WI38 (cell line): ENCODE data around the gene NF1.

Experiments
- H3K4me3 ChIP-seq: 2 replicates; pipeline ENCODE4 v1.5.1; 2011; ENCODE audit warnings: low read depth, mild to moderate bottlenecking, control low read depth, low read length
- TF ChIP-seq, protein P1 (sequence below): IDR thresholded peaks from 2 replicates; pipeline ENCODE4 v1.5.1; 2012; ENCODE audit warnings: low read depth, mild to moderate bottlenecking, control low read depth, low read length

The NF1 gene

DNA sequence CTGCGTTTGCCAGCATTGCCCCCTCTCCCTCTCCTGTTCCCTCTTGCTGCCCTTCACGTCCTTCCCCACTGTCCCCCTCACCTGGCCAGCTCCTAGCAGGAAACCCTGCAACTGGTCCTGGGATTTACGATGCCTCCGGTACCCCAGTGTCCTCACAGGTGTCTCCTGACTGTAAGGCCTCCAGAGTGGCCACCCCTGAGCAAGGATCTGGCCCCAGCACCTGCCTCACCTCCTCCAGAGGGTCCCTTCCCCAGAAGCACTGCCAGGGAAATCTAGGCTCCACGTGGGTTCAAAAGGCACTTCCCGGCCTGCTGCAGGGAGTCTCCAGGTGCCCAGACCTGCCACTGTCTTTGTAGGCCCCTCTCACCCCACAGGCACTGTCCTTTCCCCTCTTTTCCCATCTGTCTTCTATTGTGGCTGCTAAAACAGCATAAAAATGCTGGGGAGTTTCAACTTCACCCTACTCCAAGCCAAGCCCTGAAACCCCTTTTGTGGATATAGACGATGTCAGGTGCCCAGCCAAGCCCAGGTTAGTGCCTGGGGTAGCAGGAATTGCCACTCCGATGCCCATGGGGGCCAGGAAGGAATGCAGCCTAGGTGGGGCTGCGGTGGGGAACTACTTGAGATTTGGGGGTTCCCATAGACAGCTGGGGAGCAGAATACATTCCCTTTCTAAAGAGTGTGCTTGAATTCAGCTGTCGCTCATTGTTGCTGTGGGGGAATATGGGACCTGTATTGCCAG is 322.4 kb downstream of the NF1 start:
- TF ChIP-seq, protein P1, sequence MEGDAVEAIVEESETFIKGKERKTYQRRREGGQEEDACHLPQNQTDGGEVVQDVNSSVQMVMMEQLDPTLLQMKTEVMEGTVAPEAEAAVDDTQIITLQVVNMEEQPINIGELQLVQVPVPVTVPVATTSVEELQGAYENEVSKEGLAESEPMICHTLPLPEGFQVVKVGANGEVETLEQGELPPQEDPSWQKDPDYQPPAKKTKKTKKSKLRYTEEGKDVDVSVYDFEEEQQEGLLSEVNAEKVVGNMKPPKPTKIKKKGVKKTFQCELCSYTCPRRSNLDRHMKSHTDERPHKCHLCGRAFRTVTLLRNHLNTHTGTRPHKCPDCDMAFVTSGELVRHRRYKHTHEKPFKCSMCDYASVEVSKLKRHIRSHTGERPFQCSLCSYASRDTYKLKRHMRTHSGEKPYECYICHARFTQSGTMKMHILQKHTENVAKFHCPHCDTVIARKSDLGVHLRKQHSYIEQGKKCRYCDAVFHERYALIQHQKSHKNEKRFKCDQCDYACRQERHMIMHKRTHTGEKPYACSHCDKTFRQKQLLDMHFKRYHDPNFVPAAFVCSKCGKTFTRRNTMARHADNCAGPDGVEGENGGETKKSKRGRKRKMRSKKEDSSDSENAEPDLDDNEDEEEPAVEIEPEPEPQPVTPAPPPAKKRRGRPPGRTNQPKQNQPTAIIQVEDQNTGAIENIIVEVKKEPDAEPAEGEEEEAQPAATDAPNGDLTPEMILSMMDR, result no peak
- no peak overlapping the region for H3K4me3 ChIP-seq

DNA sequence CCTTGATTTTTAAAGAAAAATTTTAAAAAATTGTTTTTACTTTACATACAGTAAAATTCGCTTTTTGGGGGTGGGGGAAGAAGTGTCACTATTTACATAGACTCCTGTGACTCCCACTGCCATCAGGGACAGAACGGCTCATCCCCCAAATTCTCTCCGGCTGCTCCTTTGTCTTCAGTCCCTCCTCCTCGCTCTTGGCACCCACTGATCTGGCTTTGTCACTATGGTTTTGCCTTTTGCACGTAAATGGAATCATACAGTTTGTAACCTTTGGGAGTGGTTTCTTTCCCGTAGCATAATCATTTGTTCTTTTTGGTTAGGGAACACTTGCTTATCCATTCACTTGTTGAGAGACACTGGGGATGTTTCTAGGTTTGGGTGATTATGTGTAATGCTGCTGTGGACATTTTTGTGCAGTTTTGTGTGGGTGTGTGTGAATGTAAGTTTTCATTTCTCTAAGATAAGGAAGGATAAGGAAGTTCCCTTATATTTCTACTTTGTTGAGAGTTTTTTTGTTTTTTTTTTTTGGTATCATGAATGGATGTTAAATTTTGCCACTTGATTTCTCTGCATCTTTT is 324.1 kb downstream of the NF1 start:
- no peak overlapping the region for H3K4me3 ChIP-seq
- TF ChIP-seq, protein P1, result no peak

DNA sequence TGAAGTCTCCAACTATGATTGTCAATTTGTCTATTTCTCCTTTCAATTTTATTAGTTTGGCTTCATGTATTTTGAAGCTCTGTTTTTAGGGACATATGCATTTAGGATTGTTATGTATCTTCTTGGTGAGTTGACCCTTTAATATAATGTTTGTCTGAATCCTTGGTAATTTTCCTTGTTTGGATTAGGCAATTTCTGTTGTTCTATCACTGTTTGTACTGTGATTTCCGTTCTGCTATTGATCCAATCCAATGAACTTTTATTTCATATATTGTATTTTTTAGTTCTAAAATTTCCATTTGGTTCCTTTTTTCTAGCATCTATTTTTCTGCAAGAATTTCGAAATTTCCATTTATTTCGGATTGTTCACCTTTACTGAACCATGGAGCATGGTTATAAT is 327.7 kb downstream of the NF1 start:
- TF ChIP-seq, protein P1, result no peak
- no peak overlapping the region for H3K4me3 ChIP-seq

DNA sequence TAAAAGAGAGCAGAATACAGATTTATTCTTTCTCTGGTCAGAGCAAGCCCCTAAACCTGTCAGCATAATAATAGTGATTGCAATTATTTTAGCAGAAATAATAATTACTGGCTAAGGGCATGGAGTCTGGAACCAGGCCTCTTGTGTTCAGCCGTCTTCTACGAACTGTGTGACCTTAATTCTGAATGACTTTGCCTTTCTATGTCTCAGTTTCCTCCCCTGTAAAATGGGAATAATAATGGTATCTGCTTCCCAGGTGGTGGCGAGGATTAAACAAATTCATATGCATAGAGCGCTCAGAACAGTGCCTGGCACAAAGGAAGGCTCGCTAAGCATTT is 330.1 kb downstream of the NF1 start:
- H3K4me3 ChIP-seq, result no peak overlapping the region
- TF ChIP-seq, protein P1, result no peak

DNA sequence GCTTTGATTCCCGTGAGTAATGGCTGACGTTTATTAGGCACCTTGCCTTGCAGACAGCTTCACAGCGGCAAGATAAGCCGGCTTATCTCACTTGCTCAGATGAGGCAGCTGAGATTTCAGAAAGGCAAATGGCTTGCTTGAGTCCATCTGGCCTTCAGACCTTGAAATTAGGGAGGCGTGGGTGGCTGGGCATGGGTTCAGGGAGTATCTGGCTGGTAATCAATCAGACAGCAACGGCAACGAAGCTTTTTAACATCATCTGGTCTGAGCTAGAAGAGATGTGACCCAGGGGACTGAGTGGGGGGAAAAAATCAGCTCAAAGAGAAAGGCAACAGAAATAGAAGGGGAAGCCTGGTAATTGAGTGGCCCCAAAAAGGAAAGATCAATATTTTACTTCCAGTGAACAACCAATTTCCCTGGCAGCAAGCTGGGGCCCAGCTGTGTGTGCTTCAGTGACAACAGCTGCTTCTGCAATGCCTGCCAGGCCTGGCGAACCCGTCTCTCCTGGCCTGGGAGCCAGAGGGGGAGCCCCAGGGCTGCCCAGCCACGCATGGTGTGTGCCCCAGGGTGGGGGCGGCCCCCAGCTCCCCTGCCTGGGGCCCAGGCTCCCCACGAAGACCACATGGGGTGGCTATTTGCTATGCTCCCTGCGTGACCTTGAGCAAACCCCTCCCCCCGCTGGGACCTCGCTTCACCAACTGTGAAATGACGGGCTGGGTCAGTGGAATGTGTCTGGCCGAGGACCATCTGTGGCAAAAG is 330.7 kb downstream of the NF1 start:
- TF ChIP-seq, protein P1, result no peak
- no peak overlapping the region for H3K4me3 ChIP-seq
